SU-DHL-6 (cell line): ENCODE measurements around the gene LEP.

Experiments used
- CTCF ChIP-seq: fragments of 200-600 bp; sonication (generic); IDR thresholded peaks from one replicate; pipeline ENCODE4 v1.5.1; 2017; ENCODE audit warnings: antibody characterized with exemption, mild to moderate bottlenecking, low read length, moderate library complexity; ENCODE audit not compliant: insufficient read depth, poor library complexity, severe bottlenecking
- EZH2phosphoT487 ChIP-seq: fragments of 200-600 bp; sonication (generic), shearing (Covaris generic); conservative IDR thresholded peaks from 2 replicates; pipeline ENCODE4 v1.6.1; 2018; ENCODE audit warnings: mild to moderate bottlenecking, antibody characterized with exemption, low read length, moderate library complexity, mixed read lengths

GRCh38 chr7:128262273-128263028 lies 21.4 kb downstream of the LEP start:
- TF ChIP-seq CTCF (no peak), EZH2phosphoT487 (no peak)
